ENCODE measurements around the gene CLK4.
A peak's percentile ranks its signal among the peaks of the same experiment; 100 is the strongest.

DNA sequence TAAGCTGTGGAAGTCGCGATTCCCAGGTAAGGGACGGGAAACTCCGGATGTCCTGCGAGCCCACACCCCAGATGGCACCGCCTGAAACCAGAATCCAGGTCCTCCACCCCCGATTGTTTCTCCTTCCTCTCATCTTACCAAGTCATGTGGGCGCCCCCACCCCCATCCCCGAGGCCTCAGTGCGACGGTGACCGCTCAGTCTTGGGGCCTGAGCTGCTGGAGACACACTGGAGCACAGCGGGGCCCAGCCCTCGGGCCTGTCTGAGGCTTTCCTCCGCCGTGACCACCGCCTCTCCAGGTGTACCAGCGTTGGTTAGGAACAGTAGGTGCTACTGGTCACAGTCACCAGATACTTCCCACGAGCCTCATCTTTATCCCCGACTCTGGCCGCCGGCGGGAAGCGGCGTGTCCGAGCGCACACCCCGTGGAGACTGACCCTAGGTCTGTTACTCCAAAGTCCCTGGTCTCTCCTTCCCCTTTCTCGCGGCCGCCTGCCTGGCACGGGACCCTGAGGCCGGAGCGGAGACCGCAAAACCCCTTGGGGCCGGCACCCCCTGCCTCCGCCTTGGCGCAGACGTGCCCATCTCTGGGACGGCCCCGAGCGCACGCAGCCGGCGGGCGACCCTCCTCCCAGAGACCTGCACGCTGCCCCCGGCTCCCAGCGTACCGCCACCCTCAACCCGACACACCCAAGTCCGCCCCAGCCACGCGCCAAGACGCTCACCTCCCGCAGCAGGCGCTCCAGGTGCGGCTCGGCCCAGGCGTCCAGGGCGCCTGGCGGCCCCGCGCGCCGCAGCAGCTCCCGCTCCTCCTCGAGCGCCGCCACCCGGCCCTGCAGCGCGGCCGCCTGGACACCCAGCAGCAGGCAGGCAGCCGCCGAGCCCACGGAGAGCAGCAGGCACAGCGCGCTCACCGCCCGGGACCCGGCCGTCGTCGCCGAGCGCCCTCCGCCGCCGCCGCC, 37.4 kb downstream of the CLK4 start:
- no peak for TF ChIP-seq POLR2A (IDR thresholded peaks at IDR 0.05)
- TF ChIP-seq, protein P1, sequence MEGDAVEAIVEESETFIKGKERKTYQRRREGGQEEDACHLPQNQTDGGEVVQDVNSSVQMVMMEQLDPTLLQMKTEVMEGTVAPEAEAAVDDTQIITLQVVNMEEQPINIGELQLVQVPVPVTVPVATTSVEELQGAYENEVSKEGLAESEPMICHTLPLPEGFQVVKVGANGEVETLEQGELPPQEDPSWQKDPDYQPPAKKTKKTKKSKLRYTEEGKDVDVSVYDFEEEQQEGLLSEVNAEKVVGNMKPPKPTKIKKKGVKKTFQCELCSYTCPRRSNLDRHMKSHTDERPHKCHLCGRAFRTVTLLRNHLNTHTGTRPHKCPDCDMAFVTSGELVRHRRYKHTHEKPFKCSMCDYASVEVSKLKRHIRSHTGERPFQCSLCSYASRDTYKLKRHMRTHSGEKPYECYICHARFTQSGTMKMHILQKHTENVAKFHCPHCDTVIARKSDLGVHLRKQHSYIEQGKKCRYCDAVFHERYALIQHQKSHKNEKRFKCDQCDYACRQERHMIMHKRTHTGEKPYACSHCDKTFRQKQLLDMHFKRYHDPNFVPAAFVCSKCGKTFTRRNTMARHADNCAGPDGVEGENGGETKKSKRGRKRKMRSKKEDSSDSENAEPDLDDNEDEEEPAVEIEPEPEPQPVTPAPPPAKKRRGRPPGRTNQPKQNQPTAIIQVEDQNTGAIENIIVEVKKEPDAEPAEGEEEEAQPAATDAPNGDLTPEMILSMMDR (IDR thresholded peaks at IDR 0.05) = peak in 3 of 5 experiments; percentile 15 to 44 (median 36)

Measured in tibial nerve (tissue), 3 donors.